ENCODE results near the gene NPTN. TPM values are rescaled to one million over a fixed set of nuclear protein-coding genes. Genes with fewer than 3 reads are reported as not detected.

Gene NPTN
- total and polyA plus RNA-seq, 2 experiments from 2014 or later = 56.3 to 113 TPM

GRCh38 chr15:73681856-73682599 is 48.8 kb upstream of the NPTN start:
- Histone ChIP-seq H4K20me1 (replicated peaks; ENCODE audit: insufficient read depth) (peaks cover 15% of the 10 kb centered on the region), H3K4me1 (ENCODE audit: insufficient read depth) (peaks cover 26% of the 10 kb centered on the region), H3K4me3 (no peak overlapping the region), H3K9me2 (ENCODE audit: insufficient read depth) (no peaks in the 10 kb centered on the region), H3K4me2 (no peak overlapping the region), H3K27me3 (ENCODE audit: insufficient read depth) (no peaks in the 10 kb centered on the region), H3K27ac (ENCODE audit: low read depth) (no peak overlapping the region), H3F3A (replicated peaks; ENCODE audit: low read depth) (0 out of 2 replicates have a peak, but pooled peaks cover 6% of the 10 kb centered on the region), H3K79me2 (replicated peaks; ENCODE audit: insufficient read depth) (peaks cover 21% of the 10 kb centered on the region), H3K36me3 (ENCODE audit: insufficient read depth) (no peaks in the 10 kb centered on the region), H2AFZ (no peak overlapping the region)
- Mint-ChIP-seq H3K4me1 (peaks cover 38% of the 10 kb centered on the region), H3K27ac (no peak overlapping the region), H3K9me3 (no peaks in the 10 kb centered on the region), H3K4me3 (no peak overlapping the region), H3K27me3 (ENCODE audit: insufficient read depth, low read depth, poor library complexity) (peaks cover 4% of the 10 kb centered on the region), H3K36me3 (ENCODE audit: low read depth) (no peaks in the 10 kb centered on the region)
- DNase-seq (ENCODE audit: low spot score) = no peak
- no peak for ATAC-seq
- TF ChIP-seq CTCF (conservative IDR thresholded peaks at IDR 0.05; ENCODE audit: low read depth in 2 of 2) (no peak), ZNF331 (CRISPR knock-in tag; IDR thresholded peaks at IDR 0.05; ENCODE audit: low read depth) (no peak), ZNF114 (CRISPR knock-in tag; IDR thresholded peaks at IDR 0.05) (no peak), JUNB (IDR thresholded peaks at IDR 0.05; ENCODE audit: unreplicated experiment) (no peak), ZNF462 (CRISPR knock-in tag; IDR thresholded peaks at IDR 0.05) (no peak), REST (IDR thresholded peaks at IDR 0.05; ENCODE audit: unreplicated experiment) (no peak), EZH2 (IDR thresholded peaks at IDR 0.05; ENCODE audit: low read depth, unreplicated experiment) (no peak), ETS1 (IDR thresholded peaks at IDR 0.05) (no peak), POLR2AphosphoS5 (IDR thresholded peaks at IDR 0.05; ENCODE audit: low read depth) (no peak), NANOG (IDR thresholded peaks at IDR 0.05; ENCODE audit: borderline replicate concordance) (no peak)

Data from GM23338 (cell line).